Urothelium cell line (cell line): ENCODE results near the gene AIF1.
A peak's percentile ranks its signal among the peaks of the same experiment; 100 is the strongest.
"Not testable (repeated sequence)": the region's sequence is repeated elsewhere in the genome, so short reads cannot be mapped to it uniquely, and the experiment has no call there.

ENCODE experiments used
- DNase-seq: peaks from one replicate; pipeline ENCODE4 v3.0.0; 2011; ENCODE audit warnings: low spot score, mixed read lengths
- FAIRE-seq: peaks from 2 replicates; lab custom pipeline; 2011; peaks lifted over from hg19 to GRCh38; lab: Jason Lieb, UNC

The AIF1 gene

DNA sequence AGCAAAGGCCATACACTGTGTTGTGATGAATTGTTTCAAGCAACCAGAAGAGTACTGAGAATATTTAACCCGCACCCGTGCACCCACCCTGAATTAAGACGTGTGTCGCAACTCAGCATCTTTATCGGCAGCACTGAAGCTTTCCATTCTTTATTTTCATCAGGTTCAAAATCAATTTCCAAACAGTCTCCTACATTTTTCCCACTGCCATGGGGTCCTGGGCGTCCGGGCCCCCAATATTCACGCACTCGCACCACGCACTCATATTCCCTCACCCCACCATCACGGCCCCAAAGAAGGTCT is 34.6 kb upstream of the AIF1 start:
- DNase-seq (no peak), FAIRE-seq (no peak)

DNA sequence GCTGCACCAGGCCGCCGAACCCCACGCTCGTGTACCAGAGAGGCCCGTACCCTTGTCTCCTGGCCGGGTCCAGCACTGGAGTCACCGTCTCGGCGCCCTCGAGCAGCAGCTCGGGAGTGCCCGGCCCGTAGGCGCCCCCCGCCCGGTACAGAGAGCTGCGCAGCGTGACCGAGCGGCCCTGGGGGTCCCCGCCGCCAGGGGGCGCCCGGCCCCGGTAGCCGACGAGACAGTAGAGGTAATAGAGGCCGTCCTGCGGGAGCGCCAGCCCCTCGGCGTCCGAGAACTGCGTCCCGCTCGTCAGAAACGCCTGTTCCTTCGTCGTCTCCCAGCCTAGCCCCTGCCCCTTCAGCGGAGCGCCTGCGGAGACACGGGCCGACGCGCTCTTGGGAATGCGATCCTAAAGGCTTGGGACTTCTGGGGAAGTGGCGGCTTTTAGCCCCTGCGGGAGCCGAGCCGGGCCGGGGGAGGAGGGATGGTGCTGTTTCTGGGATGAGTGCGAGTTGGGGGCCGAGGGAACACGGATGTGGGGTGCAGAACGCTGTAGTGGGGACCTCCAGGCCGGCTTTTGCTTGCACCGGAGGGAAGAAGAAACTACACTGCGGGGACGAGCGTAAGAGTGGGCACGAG is 34.1 kb upstream of the AIF1 start:
- DNase-seq, result peak; percentile 92
- no peak for FAIRE-seq

DNA sequence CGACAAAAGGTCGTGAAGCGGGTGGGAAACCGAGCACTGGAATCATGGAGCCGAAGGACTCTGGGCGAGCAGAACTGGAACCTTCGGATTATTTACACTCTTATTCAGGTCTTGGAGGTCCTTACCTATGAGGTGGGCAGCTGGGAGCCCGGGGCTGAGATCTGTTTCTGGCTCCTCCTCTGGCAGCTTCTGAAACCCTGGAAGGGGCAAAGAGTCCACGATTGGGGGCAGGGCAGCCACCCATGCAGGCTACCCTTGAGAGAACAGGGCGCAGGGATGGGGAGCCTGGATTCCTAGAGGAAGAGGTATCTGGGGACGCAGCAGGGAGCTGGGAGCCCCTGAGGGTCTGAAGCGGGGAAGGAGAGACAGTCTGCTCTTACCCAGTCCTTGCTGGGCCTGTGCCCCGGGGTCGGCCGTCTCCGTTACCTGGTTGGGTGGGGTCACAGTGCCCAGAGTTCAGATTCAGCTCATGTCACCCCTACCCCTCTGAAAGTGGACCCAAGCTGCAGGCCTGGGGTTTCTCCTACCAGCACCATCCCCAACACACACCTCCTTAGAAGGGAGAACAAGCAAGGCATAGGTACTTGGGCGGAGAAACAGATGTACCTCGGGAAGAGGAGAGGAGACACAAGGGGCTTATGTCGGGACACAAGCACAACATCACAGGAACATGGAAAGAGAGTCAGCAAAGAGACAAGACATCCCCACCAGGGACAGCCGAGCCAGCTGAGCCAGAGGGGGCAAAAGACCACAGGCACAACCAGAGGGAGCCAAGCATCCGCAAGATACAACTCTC is 33.4 kb upstream of the AIF1 start:
- no peak for FAIRE-seq
- DNase-seq, result no peak

DNA sequence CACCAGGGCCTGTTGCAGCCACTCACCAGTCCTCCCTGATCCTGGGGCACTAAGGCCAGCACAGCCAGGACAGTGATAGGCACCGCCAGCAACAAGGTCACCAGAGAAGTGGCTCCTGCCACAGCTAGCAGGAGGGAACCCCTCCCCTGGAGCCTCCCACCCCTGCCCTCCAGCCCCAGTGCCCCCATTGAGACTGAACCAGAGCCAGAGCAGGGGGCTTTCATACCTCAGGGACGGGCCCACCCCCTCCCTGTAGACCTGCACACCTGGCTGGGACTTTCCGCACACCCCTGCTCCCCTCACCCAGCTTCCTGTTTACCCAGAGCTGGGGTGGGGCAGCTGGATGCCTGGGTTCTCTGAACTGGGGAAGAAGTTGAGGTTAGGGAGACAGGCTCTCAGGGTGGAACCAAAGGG is 32.8 kb upstream of the AIF1 start, which contains the start of gene LTB:
Gene LTB (minus strand): TSS at position 195 of the 414 bp plus-strand sequence. CDS start 7 bp downstream, at position 188.
- FAIRE-seq, result no peak
- no peak for DNase-seq

DNA sequence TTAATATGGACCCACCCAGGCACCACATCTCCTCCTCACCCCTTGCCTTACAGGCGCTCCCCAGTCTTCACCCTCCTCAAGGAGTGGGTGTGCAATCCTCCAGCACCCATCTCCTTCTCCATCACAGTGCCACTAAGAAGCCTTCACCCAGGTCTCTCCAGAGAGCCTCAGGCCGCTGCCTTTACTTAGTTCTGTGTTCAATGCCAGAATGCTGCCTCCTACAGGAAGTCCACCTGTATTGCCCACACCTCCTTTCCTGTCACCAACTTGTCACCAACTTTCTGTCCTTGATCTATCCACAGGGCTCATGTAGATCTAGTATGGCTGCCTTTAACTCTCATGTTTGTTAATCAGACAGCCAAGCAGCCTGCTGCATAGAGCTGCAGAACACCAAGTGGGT is 29.5 kb upstream of the AIF1 start:
- no peak for FAIRE-seq

DNA sequence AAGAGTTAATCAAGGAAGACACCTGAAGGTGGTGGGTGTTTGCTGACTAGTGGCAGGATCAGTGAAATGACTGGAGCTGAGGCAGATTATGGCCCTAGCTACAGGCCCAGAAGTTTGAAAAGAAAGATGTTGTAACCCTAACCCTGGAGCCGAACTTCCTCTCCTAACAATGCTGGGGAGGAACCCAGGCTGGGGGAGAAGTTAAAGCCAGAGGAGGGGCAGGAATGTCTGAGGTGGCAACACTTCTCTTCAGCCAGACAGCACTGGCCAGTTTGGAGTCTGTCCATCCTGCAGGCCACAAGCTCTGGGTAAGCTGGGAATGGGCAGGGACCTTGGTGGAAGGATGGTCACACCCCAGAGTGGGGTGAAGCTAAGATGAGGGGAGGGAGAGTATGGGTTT is 29.0 kb upstream of the AIF1 start, which contains the start of gene LST1:
Gene LST1 (plus strand): TSS at position 270 of the 400 bp plus-strand sequence. CDS start 1,023 bp downstream, outside the sequence.
- DNase-seq, result no peak
- FAIRE-seq, result no peak

More for the DNA sequence above, 29.5 kb upstream of the AIF1 start:
- DNase-seq, result no peak

DNA sequence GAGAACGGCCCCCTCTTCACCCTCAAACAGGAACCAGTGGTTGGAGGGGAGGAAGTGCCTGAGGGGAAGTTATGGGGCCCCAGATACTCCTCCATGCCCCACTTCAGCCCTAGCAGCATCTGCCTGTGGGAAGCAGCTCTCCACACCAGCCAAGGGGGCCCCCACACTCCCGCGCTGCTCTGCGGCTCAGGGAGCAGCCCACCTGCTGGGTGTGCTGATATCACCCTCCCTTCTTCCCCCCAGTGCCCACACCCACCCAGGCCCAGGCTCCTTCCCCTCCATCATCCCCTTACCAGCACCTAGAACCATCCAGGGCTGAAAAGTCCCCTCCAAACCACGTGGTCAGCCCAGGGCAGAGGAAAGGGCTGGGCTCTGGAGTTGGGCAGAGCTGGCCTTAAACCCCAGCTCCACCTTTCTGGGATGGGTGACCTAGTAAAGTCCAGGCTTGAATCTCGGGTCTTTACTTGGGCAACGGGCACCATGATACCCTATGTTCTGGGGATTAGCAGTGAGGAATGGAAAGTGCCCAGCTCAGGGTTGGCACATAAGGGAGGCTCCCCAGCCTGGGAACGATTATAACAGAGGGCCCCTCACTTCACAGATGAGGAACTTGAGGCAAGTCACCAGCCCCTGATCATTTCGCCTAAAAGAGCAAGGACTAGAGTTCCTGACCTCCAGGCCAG is 28.3 kb upstream of the AIF1 start:
- no peak for DNase-seq
- FAIRE-seq, result no peak

DNA sequence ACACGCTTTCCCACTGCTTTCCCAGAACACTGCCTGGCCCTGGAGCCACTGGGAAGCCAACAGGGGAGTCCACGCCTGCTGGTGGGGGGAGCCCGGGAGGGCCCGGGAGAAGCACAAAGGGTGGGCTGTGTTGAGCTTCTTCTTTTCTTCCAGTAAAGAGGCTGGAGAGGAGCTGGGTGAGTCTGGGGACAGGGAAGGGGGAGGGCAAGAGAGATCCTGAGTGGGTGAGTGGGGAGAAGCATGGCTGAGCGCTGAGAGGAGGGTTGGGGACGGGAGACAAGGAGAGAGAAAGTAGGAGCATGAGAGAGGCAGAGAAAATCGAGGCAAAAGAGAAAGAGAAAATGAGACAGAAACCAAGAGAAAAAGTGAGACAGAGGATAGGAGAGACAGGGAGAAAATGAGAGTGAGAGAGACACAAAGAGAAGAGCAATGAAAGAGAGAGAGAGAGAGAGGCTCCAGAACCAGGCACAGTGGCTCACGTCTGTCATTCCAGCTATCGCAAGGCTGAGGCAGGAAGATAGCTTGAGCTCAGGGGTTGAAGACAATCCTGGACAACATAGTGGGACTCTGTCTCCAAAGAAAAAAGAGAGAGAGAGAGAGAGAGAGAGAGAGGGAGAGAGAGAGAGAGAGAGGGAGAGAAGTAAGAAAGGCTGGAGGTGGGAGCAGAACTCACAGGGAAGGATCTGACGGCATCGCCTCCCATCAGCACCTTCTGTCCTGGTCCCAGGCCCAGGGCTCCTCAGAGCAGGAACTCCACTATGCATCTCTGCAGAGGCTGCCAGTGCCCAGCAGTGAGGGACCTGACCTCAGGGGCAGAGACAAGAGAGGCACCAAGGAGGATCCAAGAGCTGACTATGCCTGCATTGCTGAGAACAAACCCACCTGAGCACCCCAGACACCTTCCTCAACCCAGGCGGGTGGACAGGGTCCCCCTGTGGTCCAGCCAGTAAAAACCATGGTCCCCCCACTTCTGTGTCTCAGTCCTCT is 26.9 kb upstream of the AIF1 start:
- FAIRE-seq (no peak), DNase-seq (no peak)

DNA sequence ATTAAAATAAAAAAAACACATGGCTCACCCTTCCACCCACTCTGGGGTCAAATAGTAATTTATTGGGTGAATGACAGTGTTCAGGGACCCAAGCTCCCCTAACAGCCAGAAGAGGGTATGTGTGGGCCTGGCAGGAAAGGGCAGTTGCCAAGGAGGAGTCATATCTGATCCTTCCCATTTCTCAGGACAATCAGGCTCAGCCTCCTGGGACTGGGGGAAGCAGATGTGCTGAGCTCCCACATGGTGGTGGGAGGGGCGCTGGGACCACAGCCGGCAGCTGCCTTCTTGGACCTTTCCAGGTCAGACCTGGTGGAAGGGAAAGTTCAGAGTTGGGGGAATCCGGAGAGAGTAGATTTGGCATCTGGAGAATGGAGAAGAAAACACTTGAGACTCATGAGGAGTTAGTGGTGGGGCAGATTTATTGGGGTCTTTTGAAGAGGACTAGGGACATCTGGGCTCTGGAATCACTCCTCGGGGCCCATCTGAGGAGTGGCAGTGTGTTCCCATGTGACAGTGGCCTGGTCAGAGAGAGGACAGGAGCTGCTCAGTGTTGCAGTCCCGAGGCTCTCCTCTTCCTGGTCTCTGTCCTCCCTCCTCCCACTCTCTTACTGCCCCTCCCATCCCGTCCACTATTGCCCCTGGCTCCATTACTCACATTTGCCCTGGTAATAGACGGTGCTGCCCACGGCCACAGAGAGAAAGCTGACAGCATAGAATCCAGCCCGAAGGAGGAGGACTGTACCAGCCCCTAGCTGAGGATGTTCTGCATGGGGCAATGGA is 26.0 kb upstream of the AIF1 start:
- FAIRE-seq, result no peak

DNA sequence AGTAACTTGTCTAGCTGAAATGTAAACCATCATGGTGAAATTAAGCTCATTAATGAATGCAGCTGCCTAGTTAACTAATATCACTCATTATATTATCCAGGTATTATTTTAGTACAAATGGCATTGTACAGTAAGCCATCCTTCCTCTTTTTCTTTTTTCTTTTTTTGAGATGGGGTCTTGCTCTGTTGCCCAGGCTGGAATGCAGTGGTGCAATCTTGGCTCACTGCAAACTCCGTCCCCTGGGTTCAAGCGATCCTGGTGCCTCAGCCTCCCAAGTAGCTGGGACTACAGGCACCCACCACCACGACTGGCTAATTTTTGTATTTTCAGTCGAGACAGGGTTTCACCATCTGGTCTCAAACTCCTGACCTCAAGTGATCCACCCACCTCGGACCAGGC is 24.3 kb upstream of the AIF1 start:
- not testable (repeated sequence) for FAIRE-seq, DNase-seq

More for the DNA sequence above, 26.0 kb upstream of the AIF1 start:
- DNase-seq, result no peak

DNA sequence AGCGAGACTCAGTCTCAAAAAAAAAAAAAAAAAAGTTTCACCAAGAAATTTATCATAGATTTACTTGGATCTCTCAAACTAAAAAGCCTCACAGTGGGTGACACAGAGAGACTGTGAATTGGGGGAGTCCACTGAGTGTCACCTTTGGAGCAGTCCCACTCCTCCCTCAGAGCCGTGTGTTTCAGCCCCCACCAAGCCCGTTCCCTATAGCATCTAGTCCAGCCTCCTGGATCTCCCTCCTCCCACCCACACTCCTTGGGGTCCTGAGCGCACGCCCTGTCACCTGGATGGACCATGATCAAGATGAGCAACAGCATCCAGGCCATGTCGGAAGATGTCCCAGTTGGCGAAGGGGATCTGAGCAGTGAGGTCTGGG is 22.6 kb upstream of the AIF1 start:
- FAIRE-seq, result no peak
- no peak for DNase-seq

DNA sequence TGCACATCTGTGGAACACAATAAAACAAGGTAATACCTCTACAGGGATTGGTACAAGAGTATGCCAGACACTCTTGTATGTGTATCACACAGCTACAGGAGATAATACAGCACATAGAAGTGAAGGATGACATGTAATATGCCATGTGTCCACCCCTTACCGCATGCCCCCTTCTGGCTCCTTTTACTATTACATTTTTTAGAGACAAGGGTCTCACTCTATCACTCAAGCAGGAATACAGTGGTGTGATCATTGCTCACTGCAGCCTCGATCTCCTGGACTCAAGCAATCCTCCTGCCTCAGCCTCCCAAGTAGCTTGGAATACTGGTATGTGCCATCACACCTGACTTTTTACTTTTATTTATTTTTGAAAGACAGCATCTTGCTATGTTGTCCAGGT is 18.0 kb upstream of the AIF1 start:
- FAIRE-seq, result no peak
- DNase-seq, result no peak

DNA sequence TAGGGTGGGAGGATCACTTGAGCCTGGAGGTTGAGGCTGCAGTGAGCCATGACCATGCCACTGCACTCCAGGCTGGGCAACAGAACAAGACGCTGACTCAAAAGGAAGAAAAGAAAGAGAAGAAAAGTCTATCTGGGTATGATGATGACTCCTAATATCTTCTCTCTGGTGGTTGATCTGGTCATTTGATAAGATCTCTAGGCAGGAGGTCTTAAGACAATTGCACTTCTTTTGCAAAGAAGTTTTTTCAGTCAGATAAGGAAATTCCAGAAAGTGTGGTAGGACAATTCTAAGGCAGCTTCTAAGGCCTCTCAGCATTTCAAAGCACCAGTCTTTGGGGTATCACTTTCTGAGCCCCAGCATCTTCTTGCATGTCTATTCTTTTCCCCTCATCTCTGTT is 7.7 kb upstream of the AIF1 start:
- no peak for FAIRE-seq
- DNase-seq, result no peak

DNA sequence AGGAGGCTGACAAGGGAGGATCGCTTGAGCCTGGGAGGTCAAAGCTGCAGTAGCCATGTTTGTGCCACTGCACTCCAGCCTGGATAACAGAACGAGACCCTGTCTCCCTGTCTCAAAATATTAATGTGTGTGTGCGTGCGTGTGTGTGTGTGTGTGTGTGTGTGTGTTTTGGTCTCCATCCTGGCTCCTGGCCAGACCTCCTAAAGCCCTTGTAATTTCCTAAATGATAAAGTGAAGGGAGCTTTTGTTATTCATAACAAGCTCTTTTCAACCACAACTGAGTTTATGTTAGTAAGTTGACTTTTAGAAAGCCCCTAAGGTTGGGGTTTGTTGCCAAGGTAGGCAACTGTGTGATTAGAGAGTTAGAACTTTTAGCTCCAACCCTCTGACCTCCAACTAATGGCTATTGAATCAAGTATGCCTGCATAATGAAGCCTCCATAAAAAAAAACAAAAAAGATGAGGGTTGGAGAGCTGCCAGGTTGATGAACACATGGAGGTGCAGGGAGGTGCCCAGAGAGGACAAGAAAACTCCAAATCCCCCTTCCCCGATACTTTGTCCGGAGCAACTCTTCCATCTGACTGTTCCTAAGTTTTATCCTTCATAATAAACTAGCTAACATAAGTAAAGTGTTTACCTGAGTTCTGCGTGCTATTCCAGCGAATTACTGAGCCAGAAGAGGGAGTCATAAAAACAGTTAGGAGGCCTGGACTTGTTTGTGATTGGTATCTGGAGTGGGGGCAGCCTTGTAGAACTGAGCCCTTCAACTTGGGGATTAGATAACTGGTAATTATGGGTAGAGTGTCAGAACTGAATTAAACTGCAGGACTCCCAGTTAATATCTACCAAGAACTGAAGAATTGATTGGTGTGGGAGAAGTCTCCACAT is 5.3 kb upstream of the AIF1 start:
- DNase-seq, result no peak
- FAIRE-seq, result no peak

DNA sequence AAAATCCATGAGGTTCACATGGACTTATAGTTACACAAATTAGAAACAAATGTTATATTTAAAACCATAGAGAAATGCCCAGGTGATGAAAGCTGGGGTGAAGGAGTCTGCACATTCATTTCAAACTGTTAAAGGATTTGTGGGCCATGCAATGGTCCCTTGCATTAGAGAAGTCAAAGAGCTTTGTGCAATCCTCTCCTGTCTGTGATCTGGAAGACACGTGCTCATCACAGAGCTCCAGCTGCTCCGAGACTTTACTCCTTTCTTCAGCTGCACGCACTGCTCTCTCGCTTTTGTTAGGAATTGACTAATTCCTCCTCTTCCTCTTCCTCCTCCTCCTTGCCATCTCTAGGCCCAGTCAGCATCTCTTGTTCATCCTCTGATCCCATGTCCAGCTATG is 4.1 kb upstream of the AIF1 start:
- no peak for DNase-seq
- FAIRE-seq, result no peak

DNA sequence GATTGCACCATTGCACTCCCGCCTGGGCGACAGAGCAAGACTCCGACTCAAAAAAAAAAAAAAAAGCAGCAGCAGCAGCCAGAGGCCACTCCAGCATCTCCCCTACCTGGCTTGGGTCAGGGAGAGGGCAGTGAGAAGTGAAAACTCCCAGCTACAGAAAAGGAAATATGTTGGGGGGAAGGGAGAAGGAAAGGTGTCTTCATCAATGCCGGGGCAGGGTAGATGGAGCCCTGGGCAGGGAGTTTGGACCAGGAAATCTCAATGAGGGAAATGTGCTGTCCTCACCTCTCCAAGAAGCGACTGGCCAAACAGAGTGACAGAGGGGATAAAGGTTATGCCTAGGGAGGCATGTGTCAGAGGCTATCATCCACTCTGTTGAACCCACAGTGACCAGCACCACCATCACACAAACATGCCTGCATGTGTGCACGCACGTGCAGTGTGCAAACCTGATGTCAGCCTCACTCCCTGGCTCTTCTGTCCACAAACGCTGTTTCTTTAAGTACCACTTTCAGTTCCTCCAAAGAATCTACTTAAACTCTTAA is 887 bp upstream of the AIF1 start:
- no peak for FAIRE-seq
- DNase-seq, result no peak

DNA sequence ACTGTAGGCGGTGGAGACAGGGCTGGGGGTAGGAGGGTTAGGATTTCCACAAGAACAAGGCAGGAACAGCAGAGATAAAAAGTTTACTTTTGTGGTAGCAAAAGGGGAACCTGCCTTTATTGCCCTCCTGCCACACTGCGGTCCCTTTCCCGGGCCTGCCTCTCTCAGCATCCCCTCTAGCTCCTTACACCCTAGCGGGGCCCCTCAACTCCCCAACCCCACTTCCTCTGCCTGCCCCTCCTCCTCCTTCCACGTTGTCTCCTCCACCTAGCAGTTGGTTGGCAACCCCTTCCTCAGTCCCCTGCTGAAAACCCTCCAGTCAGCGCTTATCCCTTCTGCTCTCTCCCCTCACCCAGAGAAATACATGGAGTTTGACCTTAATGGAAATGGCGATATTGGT is 714 bp downstream of the AIF1 start:
- FAIRE-seq, result no peak
- no peak for DNase-seq

DNA sequence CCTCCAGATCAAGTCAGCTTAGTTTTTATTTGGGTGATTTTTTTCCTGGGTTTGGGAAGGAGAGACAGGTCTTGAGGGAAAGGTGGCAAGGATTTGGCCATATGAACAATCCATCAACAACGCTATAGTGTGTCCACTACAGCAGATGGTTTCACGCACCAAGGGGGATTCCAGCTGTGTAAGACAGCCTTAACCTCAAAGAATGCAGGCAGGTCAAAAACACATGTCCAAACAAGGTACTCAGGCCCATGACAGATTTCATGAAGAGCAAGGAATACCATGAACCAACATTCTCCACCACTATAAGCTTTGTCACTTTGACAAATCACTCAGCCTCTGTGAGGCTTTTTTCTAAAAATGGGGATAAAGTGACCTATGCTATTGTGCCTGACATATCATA is 2.0 kb downstream of the AIF1 start:
- DNase-seq (no peak), FAIRE-seq (no peak)
